B cell (primary cell): ENCODE data around the gene FADS2.

Source experiments
- EZH2 ChIP-seq: IDR thresholded peaks from 2 replicates; pipeline ENCODE4 v1.6.1; 2012; ENCODE audit warnings: borderline replicate concordance, low read depth, mild to moderate bottlenecking, moderate library complexity, low read length; ENCODE audit not compliant: insufficient read depth, poor library complexity, severe bottlenecking
- TF ChIP-seq, protein P1 (sequence below): fragments of 200-600 bp; IDR thresholded peaks from one replicate; pipeline ENCODE4 v1.8.0; 2022; ENCODE audit warnings: antibody characterized with exemption, mild to moderate bottlenecking

DNA sequence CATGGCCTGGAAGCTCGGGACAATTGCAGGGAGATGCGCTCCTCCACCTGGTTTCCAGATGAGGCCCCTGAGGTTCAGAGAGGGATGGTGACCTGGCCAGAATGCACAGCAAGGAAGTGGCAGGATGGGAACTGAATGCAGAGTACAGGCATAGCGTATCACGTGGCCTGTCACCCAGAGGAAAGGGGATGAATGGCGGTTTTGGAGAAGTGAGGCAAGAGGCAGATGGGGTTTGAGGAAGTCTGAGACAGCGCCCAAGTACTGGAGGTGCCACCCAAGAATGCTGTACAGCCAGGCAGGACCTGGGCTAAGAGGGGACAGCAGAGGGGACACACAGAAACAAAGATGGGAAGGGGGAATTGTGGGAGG, 84.4 kb downstream of the FADS2 start:
- TF ChIP-seq, protein P1, sequence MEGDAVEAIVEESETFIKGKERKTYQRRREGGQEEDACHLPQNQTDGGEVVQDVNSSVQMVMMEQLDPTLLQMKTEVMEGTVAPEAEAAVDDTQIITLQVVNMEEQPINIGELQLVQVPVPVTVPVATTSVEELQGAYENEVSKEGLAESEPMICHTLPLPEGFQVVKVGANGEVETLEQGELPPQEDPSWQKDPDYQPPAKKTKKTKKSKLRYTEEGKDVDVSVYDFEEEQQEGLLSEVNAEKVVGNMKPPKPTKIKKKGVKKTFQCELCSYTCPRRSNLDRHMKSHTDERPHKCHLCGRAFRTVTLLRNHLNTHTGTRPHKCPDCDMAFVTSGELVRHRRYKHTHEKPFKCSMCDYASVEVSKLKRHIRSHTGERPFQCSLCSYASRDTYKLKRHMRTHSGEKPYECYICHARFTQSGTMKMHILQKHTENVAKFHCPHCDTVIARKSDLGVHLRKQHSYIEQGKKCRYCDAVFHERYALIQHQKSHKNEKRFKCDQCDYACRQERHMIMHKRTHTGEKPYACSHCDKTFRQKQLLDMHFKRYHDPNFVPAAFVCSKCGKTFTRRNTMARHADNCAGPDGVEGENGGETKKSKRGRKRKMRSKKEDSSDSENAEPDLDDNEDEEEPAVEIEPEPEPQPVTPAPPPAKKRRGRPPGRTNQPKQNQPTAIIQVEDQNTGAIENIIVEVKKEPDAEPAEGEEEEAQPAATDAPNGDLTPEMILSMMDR = no peak
- no peak for TF ChIP-seq EZH2
